Peyer's patch (tissue), 4 donors: ENCODE data around the gene LSMEM2. TPM values are rescaled to one million over a fixed set of nuclear protein-coding genes. Genes with fewer than 3 reads are reported as not detected.

Source experiments
- DNase-seq, 3 donors: peaks; one replicate each; pipeline ENCODE4 v3.0.0-alpha.2; 2017 to 2019
- H3K27ac ChIP-seq, 4 donors: fragments of 200-600 bp; sonication (generic); one replicate each; pipeline ENCODE4 v1.5.1; 2016 to 2019
- H3K27me3 ChIP-seq, 2 donors: fragments of 200-600 bp; sonication (generic); one replicate each; pipeline ENCODE4 v1.5.1; 2019
- H3K36me3 ChIP-seq, 3 donors: fragments of 200-600 bp; sonication (generic); one replicate each; pipeline ENCODE4 v1.5.1; 2016 to 2019
- H3K4me1 ChIP-seq, 4 donors: fragments of 200-600 bp; sonication (generic); one replicate each; pipeline ENCODE4 v1.5.1; 2016 to 2019
- H3K4me3 ChIP-seq, 4 donors: fragments of 200-600 bp; sonication (generic); 1 replicate in 3 of 4; 2 replicates in 1 of 4; pipeline ENCODE4 v1.5.1; 2016 to 2019; ENCODE audit warnings: mild to moderate bottlenecking in 1 of 4
- H3K9me3 ChIP-seq, 4 donors: fragments of 200-600 bp; sonication (generic); one replicate each; pipeline ENCODE4 v1.5.1; 2016 to 2019; ENCODE audit warnings: mild to moderate bottlenecking in 1 of 4
- CTCF ChIP-seq, 6 experiments: fragments of 450-650 bp in 4 of 6; fragments of 200-600 bp in 2 of 6; sonication (generic) in 1 of 6; IDR thresholded peaks; one replicate each; pipeline ENCODE4 v1.5.1; 2017 to 2019; ENCODE audit warnings: antibody characterized with exemption in 6 of 6, mild to moderate bottlenecking in 3 of 6, moderate library complexity in 1 of 6
- POLR2A ChIP-seq, 2 donors: fragments of 450-650 bp; IDR thresholded peaks; one replicate each; pipeline ENCODE4 v1.5.1; 2017; ENCODE audit warnings: antibody characterized with exemption in 2 of 2, mild to moderate bottlenecking in 2 of 2, moderate library complexity in 2 of 2
- total RNA-seq, 4 donors: library from RNA; depleted of rRNA; stranded (reverse); fragments of >200 nt; gene quantifications; one replicate each; pipeline ENCODE4 v1.1.0, GENCODE V29; 2016

Gene LSMEM2
- total RNA-seq, result not detected

DNA sequence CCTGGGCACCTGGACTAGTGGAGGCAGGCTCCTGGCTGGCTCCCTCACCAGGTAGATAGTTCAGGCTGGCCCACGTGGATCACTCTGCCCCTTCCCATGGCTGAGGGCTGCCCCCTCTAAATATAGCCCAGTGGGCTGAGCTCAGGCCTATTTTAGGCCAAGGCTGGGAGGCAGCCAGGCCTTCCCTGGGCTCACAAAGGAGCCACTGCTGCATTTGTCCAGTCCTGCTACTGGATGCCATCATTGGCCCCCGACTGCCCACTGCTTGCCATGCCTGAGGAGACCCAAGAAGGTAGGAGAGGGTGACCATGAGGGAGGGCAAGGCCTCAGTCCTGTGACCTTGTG, at the start of gene LSMEM2:
Gene LSMEM2 (plus strand): TSS at position 208 of the 345 bp plus-strand sequence. CDS start 27 bp downstream, at position 235.
- DNase-seq, result no peak
- H3K27ac ChIP-seq, result no peak within 1 kb of the TSS
- no peaks in the 10 kb centered on the region for H3K9me3 ChIP-seq
- TF ChIP-seq CTCF (IDR thresholded peaks at IDR 0.05) (no peak), POLR2A (IDR thresholded peaks at IDR 0.05) (no peak)
- H3K4me3 ChIP-seq, result no peak within 1 kb of the TSS
- peaks cover 0 to 19% (median 4%) of the 10 kb centered on the region in 4 donors for H3K4me1 ChIP-seq
- no peaks in the 10 kb centered on the region for H3K27me3 ChIP-seq
- H3K36me3 ChIP-seq, result peaks cover 0 to 11% (median 0%) of the 10 kb centered on the region in 3 donors

DNA sequence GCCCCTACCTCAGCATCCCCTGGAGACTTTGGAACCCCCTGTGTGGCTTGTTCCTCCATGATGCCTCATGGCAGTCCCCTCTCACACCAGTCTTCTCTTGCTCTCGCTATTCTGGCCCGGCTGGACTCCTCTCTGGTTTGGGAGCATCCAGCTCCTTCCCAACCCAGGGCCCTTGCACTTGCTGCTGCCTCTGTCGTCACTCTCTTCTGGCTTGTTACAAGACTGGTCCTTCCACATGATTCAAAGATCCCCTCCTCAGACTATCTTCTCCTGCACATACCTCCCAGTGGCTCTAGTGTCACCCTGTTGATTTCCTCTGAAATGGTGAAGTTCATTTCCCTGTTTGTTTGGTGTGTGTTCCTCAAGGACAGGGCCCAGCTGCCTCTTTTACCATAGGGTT, 49.4 kb upstream of the LSMEM2 start:
- Histone ChIP-seq H3K36me3 (no peaks in the 10 kb centered on the region), H3K27ac (peak overlapping the region in 1 of 4 donors; percentile 49), H3K9me3 (no peaks in the 10 kb centered on the region), H3K4me3 (no peak overlapping the region), H3K4me1 (peaks cover 0 to 20% (median 0%) of the 10 kb centered on the region in 4 donors), H3K27me3 (no peaks in the 10 kb centered on the region)
- no peak for DNase-seq
- TF ChIP-seq CTCF (IDR thresholded peaks at IDR 0.05) (no peak), POLR2A (IDR thresholded peaks at IDR 0.05) (no peak)

- TF ChIP-seq POLR2A (IDR thresholded peaks at IDR 0.05), result no peak
- TF ChIP-seq CTCF (IDR thresholded peaks at IDR 0.05), result no peak
- H3K36me3 ChIP-seq, result no peaks in the 10 kb centered on the region
- H3K9me3 ChIP-seq, result no peaks in the 10 kb centered on the region
- no peak for DNase-seq
- no peak overlapping the region for H3K4me3 ChIP-seq
- peaks cover 0 to 25% (median 3%) of the 10 kb centered on the region in 4 donors for H3K4me1 ChIP-seq
- H3K27me3 ChIP-seq, result no peaks in the 10 kb centered on the region
- peak overlapping the region in 2 of 4 donors; percentile 19 to 49 for H3K27ac ChIP-seq
Measured at GRCh38 chr3:50230104-50230793, 48.6 kb upstream of the LSMEM2 start.

GRCh38 chr3:50230794-50231125, 48.1 kb upstream of the LSMEM2 start:
- H3K9me3 ChIP-seq, result no peaks in the 10 kb centered on the region
- peak overlapping the region in 2 of 4 donors; percentile 19 to 49 for H3K27ac ChIP-seq
- peaks cover 0 to 27% (median 5%) of the 10 kb centered on the region in 4 donors for H3K4me1 ChIP-seq
- H3K36me3 ChIP-seq, result no peaks in the 10 kb centered on the region
- DNase-seq, result no peak
- no peaks in the 10 kb centered on the region for H3K27me3 ChIP-seq
- TF ChIP-seq CTCF (IDR thresholded peaks at IDR 0.05), result no peak
- H3K4me3 ChIP-seq, result no peak overlapping the region

DNA sequence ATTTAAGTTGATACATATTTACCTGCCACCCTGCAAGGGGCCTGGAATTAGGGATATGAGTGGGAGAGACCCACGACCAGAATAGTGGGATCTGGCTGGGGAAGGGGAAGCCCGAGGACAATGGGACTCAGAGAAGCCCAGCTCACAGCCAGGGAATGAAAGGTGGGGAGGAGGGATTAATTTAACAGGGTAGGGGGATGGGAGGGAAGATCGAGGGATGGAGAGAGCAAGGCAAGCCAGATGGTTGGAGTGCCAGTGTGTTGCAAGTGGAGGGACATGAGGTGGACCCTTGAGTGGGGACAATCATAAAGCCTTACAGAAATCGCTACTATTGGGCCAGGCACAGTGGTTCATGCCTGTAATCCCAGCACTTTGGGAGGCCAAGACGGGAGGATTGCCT, 47.3 kb upstream of the LSMEM2 start:
- Histone ChIP-seq H3K4me1 (peaks cover 0 to 22% (median 5%) of the 10 kb centered on the region in 4 donors), H3K36me3 (no peaks in the 10 kb centered on the region)
- TF ChIP-seq CTCF (IDR thresholded peaks at IDR 0.05), result no peak
- no peak for TF ChIP-seq POLR2A (IDR thresholded peaks at IDR 0.05)

More for the DNA sequence above, 47.3 kb upstream of the LSMEM2 start:
- Histone ChIP-seq H3K27me3 (no peaks in the 10 kb centered on the region), H3K27ac (no peak overlapping the region), H3K9me3 (no peaks in the 10 kb centered on the region), H3K4me3 (no peak overlapping the region)
- DNase-seq, result no peak
